Measurements from ENCODE around the gene SLC16A3. TPM values are rescaled to one million over a fixed set of nuclear protein-coding genes. Genes with fewer than 3 reads are reported as not detected.
A peak's percentile ranks its signal among the peaks of the same experiment; 100 is the strongest.
"Not testable (repeated sequence)": the region's sequence is repeated elsewhere in the genome, so short reads cannot be mapped to it uniquely, and the experiment has no call there.

Gene SLC16A3
- total RNA-seq, 3 donors from 2014 or later, result 10.2 to 22.6 (median 17.3) TPM

DNA sequence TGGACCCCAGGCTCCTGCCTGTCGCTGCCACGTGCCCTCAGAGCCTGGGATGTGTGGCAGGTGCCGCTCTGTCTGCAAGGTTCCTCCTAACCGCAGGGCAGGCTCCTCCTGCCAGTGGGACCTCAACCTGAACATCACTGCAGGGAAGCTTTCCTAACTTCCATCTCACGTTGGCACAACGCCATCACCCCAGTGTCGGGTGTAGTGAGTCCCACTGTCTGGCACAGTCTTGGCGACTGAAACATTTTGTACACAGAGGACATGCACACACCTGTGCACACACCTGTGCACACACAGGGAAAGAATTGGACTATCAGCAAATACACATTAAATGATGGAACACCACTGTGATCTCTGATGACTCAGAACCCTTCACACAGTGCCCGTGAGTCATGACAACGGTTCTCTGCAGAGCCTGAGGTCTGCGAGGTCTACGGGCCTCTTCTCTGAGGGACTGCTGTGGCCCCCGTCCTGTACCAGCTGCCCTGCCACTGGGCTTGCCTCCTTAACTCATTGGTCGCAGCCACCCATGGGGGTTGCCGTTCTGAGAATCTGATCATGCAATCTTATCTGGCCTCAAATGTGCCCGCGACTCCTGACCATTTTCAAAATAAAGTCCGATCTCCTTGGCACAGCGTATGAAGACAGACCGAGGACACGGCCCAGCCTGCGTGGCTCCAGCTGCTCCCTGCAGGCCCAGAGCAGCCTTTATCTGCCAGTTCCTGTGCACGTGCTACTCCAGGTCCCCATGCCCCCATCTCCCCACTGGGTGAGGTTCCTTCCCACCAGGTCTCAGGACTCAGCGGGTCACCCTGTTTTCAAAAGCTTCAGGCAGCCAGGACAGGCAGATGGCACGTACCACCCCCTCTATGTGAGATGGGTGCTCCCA, 23.8 kb upstream of the SLC16A3 start:
- DNase-seq (ENCODE audit: low spot score in 2 of 2), result no peak
- H3K27me3 ChIP-seq, result no peaks in the 10 kb centered on the region
- H3K27ac ChIP-seq, result peak overlapping the region; percentile 92 to 93
- no peaks in the 10 kb centered on the region for H3K36me3 ChIP-seq
- TF ChIP-seq POLR2A (IDR thresholded peaks at IDR 0.05), result no peak
- TF ChIP-seq, protein P1, sequence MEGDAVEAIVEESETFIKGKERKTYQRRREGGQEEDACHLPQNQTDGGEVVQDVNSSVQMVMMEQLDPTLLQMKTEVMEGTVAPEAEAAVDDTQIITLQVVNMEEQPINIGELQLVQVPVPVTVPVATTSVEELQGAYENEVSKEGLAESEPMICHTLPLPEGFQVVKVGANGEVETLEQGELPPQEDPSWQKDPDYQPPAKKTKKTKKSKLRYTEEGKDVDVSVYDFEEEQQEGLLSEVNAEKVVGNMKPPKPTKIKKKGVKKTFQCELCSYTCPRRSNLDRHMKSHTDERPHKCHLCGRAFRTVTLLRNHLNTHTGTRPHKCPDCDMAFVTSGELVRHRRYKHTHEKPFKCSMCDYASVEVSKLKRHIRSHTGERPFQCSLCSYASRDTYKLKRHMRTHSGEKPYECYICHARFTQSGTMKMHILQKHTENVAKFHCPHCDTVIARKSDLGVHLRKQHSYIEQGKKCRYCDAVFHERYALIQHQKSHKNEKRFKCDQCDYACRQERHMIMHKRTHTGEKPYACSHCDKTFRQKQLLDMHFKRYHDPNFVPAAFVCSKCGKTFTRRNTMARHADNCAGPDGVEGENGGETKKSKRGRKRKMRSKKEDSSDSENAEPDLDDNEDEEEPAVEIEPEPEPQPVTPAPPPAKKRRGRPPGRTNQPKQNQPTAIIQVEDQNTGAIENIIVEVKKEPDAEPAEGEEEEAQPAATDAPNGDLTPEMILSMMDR (IDR thresholded peaks at IDR 0.05), result no peak
- TF ChIP-seq POLR2AphosphoS5 (IDR thresholded peaks at IDR 0.05), result no peak
- H3K9me3 ChIP-seq, result no peaks in the 10 kb centered on the region
- peaks cover 0 to 9% of the 10 kb centered on the region in 2 donors for H3K4me1 ChIP-seq
- intact Hi-C loops (cut with DNase I; ENCODE audit: low total_unique reads), result loop anchor here (10.0 kb wide), 1 partner anchor 120 kb away; no protein-coding TSS in a partner anchor
- no peak overlapping the region for H3K4me3 ChIP-seq

DNA sequence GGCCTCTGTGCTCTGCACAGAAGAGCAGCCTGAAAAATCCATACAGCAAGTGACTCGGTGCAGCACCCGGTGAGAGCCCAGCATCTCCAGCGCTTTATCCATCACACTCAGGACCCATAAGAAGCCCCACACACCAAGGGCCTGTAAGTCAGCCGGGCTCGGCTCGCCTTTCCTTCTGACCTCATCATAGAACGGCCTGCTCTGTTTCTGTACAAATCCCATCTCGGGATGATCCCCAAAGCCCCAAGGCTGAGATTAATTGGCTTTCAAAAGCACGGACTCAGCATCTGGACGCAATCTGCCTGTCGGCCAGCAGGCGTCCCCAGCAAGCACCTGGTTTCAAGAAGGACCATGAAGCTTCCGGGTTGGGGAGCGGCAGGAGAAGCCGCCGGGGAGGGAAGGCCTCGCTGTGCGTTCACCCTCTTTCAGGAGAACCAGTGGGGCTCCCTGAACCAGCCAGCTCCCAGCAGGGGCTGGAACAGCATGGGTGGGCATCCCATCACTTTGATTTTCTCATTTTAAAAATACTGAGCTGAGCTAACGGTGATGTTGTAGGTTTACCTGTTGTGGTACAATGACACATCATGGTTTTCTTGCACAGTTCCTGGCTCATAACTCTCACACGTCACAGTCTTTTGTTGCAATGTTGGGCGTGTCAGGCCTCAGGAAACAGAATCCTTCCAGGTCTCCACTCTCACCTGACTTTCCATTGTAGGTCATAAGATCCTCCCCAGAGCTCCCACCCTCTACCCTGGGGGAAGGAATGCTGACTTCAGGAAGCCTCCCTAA, 22.9 kb upstream of the SLC16A3 start:
- Histone ChIP-seq H3K4me3 (peak overlapping the region in 2 of 3 donors; percentile 25 to 45), H3K4me1 (peaks cover 0 to 9% of the 10 kb centered on the region in 2 donors), H3K36me3 (no peaks in the 10 kb centered on the region), H3K27ac (peak overlapping the region; percentile 92 to 93), H3K9me3 (no peaks in the 10 kb centered on the region), H3K27me3 (no peaks in the 10 kb centered on the region)
- no peak for TF ChIP-seq POLR2A (IDR thresholded peaks at IDR 0.05)
- TF ChIP-seq, protein P1 (IDR thresholded peaks at IDR 0.05), result peak; percentile 96
- TF ChIP-seq POLR2AphosphoS5 (IDR thresholded peaks at IDR 0.05), result peak; percentile 67 to 80 (median 76)
- DNase-seq (ENCODE audit: low spot score in 2 of 2), result peak; percentile 84
- intact Hi-C loops (cut with DNase I; ENCODE audit: low total_unique reads), result loop anchor here (10.0 kb wide), 1 partner anchor 119 kb away; no protein-coding TSS in a partner anchor

DNA sequence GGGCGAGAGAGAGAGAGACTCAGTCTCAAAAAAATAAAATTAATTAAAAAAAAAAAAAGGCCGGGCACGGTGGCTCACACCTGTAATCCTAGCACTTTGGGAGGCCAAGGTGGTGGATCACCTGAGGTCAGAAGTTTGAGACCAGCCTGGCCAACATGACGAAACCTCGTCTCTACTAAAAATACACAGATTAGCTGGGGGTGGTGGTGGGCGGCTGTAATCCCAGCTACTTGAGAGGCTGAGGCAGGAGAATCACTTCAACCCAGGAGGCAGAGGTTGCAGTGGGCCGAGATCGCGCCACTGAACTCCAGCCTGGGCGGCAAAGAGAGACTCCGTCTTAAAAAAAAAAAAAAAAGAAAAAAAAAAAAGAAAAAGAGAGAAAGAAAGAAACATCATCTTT, 18.2 kb upstream of the SLC16A3 start:
- H3K27ac ChIP-seq, result not testable (repeated sequence)

DNA sequence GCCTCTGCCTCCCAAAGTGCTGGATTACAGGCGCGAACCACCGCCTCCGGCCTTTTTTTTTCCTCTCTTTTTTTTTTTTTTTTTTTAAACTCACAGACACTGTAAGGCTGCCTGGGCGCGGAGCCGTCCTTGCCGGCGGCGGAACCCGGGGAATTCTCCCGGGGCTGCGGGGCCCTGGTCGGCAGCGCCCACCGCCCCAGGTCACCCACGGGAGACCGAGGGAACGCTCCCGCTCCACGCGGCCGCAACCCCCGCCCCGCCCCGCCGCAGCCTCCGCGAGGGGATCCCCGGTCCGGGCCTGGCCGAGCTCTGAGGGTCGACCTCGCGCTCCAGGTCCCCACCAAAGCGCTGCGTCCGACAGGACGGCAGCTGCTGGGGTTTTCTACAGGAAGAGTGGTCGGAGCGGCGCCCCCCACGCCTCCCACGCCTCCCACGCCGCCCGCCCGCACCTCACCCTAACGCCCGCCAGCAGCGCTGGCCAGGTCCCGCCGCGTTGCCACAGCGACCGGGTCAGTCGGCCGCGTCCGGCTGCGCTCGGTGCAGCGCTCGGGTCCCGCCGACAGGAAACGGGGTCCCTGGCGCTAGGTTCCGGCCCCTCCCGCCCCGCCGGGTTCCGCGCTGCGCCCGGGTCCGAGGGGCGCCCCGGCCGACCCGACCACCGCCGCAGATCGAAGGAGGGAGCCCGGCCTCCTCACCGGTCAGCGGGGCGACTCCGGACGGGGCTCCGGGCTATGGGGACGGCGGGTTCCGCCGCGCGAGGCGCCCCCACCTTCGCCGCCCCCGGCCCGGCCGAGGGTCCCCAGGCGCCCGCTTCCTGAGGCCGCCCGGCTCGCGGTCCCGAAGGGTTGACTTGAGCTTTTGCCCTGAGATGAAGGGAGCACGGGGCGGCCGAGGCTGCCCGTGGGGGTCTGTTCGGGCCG, 16.3 kb upstream of the SLC16A3 start, which contains the start of gene CCDC57:
Gene CCDC57, minus strand, starts transcription at position 512 of the 920 bp plus-strand sequence. CDS start 10,898 bp downstream, outside the sequence.
- H3K27me3 ChIP-seq, result no peaks in the 10 kb centered on the region
- peak in 1 of 2 donors; percentile 80 for DNase-seq (ENCODE audit: low spot score in 2 of 2)
- no peaks in the 10 kb centered on the region for H3K9me3 ChIP-seq
- H3K4me3 ChIP-seq, result peak within 1 kb of the TSS; percentile 89 to 98 (median 94)
- no peaks in the 10 kb centered on the region for H3K36me3 ChIP-seq
- intact Hi-C loops (cut with DNase I; ENCODE audit: low total_unique reads), result no loop called here
- peak within 1 kb of the TSS; percentile 87 to 88 for H3K27ac ChIP-seq
- H3K4me1 ChIP-seq, result peaks cover 10 to 21% of the 10 kb centered on the region in 2 donors
- TF ChIP-seq POLR2AphosphoS5 (IDR thresholded peaks at IDR 0.05) (peak; percentile 62 to 75 (median 71)), POLR2A (IDR thresholded peaks at IDR 0.05) (peak; percentile 11)
- TF ChIP-seq, protein P1 (IDR thresholded peaks at IDR 0.05), result no peak

More for the DNA sequence above, 18.2 kb upstream of the SLC16A3 start:
- H3K27me3 ChIP-seq; H3K4me3 ChIP-seq; DNase-seq (ENCODE audit: low spot score in 2 of 2); intact Hi-C loops (cut with DNase I; ENCODE audit: low total_unique reads); H3K36me3 ChIP-seq; H3K4me1 ChIP-seq; H3K9me3 ChIP-seq: not testable (repeated sequence)

Measured in breast epithelium (tissue), 4 donors.